ENCODE results near the gene PTPRN2.

GRCh38 chr7:158392251-158392650 lies 195.4 kb downstream of the PTPRN2 start:
- TF ChIP-seq CTCF (conservative IDR thresholded peaks at IDR 0.05) (no peak), EZH2 (IDR thresholded peaks at IDR 0.05; ENCODE audit: low read depth) (no peak)

All from PC-9 (cell line).